Fibroblast of the aortic adventitia (primary cell): ENCODE data around the gene AGBL4. TPM values are rescaled to one million over a fixed set of nuclear protein-coding genes. Genes with fewer than 3 reads are reported as not detected.

Source experiments
- DNase-seq: peaks from one replicate; pipeline ENCODE4 v3.0.0-alpha.2; 2010; ENCODE audit warnings: low read depth
- H3K4me3 ChIP-seq: 2 replicates; pipeline ENCODE4 v1.5.1; 2011; ENCODE audit warnings: low read depth, mild to moderate bottlenecking, control low read depth, low read length, moderate library complexity
- small RNA-seq: library from RNA; depleted of rRNA; stranded (forward); fragments of <200 nt; gene quantifications from one replicate; pipeline ENCODE3, GENCODE V24; 2012
- total RNA-seq: library from RNA; depleted of rRNA; stranded (reverse); fragments of >200 nt; gene quantifications from 2 replicates; pipeline ENCODE4 v1.2.3, GENCODE V29; 2012; ENCODE audit warnings: low replicate concordance
- TF ChIP-seq, protein P1 (sequence below): IDR thresholded peaks from 2 replicates; pipeline ENCODE4 v1.5.1; 2011; ENCODE audit warnings: mild to moderate bottlenecking, low read length, control low read depth, inconsistent platforms; ENCODE audit not compliant: insufficient read depth

The AGBL4 gene
- total RNA-seq, 1 donor, result not detected

GRCh38 chr1:48493041-48493440 lies 1530.7 kb downstream of the AGBL4 start:
- H3K4me3 ChIP-seq, result no peak overlapping the region
- DNase-seq, result no peak
- TF ChIP-seq, protein P1, sequence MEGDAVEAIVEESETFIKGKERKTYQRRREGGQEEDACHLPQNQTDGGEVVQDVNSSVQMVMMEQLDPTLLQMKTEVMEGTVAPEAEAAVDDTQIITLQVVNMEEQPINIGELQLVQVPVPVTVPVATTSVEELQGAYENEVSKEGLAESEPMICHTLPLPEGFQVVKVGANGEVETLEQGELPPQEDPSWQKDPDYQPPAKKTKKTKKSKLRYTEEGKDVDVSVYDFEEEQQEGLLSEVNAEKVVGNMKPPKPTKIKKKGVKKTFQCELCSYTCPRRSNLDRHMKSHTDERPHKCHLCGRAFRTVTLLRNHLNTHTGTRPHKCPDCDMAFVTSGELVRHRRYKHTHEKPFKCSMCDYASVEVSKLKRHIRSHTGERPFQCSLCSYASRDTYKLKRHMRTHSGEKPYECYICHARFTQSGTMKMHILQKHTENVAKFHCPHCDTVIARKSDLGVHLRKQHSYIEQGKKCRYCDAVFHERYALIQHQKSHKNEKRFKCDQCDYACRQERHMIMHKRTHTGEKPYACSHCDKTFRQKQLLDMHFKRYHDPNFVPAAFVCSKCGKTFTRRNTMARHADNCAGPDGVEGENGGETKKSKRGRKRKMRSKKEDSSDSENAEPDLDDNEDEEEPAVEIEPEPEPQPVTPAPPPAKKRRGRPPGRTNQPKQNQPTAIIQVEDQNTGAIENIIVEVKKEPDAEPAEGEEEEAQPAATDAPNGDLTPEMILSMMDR, result no peak

GRCh38 chr1:48492392-48492791 lies 1531.4 kb downstream of the AGBL4 start:
- H3K4me3 ChIP-seq, result no peak overlapping the region
- TF ChIP-seq, protein P1, result no peak
- no peak for DNase-seq

- no peak for DNase-seq
- TF ChIP-seq, protein P1, result no peak
- no peak overlapping the region for H3K4me3 ChIP-seq
Measured at GRCh38 chr1:48488721-48489120, 1535.0 kb downstream of the AGBL4 start.

Small RNA genes lying within 50 kb of the gene (small RNA-seq; reads per million reads assigned to genes)
- gene AL390023.1, result not detected

Other genes with a start within 250 kb of the AGBL4 start
- not detected in 2 replicates for gene ELAVL4, start 85.0 kb upstream of the AGBL4 start, total RNA-seq